NCI-H446 (cell line): ENCODE results near the gene CYP46A1.
"Not testable (repeated sequence)": the region's sequence is repeated elsewhere in the genome, so short reads cannot be mapped to it uniquely, and the experiment has no call there.

Source experiments
- DNase-seq, 2 experiments: peaks; one replicate each; lab custom pipeline; 2025; lab: John Stamatoyannopoulos, UW

CYP46A1 gene

GRCh38 chr14:99683619-99684409 is at the start of gene CYP46A1:
TSS of gene CYP46A1 (plus strand) at chr14:99684298. CDS start at chr14:99684418, 120 bp downstream.
- peak; percentile 98 to 100 for DNase-seq

GRCh38 chr14:99634443-99634842 is 49.7 kb upstream of the CYP46A1 start:
- no peak for DNase-seq

GRCh38 chr14:99635116-99635515 is 49.0 kb upstream of the CYP46A1 start:
- DNase-seq, result no peak

GRCh38 chr14:99636487-99636886 is 47.6 kb upstream of the CYP46A1 start:
- no peak for DNase-seq

- DNase-seq, result no peak
Observed at GRCh38 chr14:99637624-99638023, 46.5 kb upstream of the CYP46A1 start.

- not testable (repeated sequence) for DNase-seq
Observed at GRCh38 chr14:99642771-99643170, 41.3 kb upstream of the CYP46A1 start.

GRCh38 chr14:99643343-99643742 is 40.8 kb upstream of the CYP46A1 start:
- no peak for DNase-seq

GRCh38 chr14:99644035-99644587 is 40.0 kb upstream of the CYP46A1 start:
- DNase-seq, result no peak

GRCh38 chr14:99644723-99645544 is 39.2 kb upstream of the CYP46A1 start, which contains the start of gene HHIPL1:
TSS of gene HHIPL1 (plus strand) at chr14:99645129. CDS start at chr14:99645208, 79 bp downstream.
- DNase-seq, result no peak

GRCh38 chr14:99645545-99646505 is 38.3 kb upstream of the CYP46A1 start:
- DNase-seq, result no peak

- DNase-seq, result no peak
Observed at GRCh38 chr14:99647411-99647810, 36.7 kb upstream of the CYP46A1 start.

GRCh38 chr14:99648027-99648784 is 35.9 kb upstream of the CYP46A1 start:
- no peak for DNase-seq

- no peak for DNase-seq
Observed at GRCh38 chr14:99649219-99649618, 34.9 kb upstream of the CYP46A1 start.

GRCh38 chr14:99649643-99650042 is 34.5 kb upstream of the CYP46A1 start:
- no peak for DNase-seq

- no peak for DNase-seq
Observed at GRCh38 chr14:99650189-99650588, 33.9 kb upstream of the CYP46A1 start.

- DNase-seq, result no peak
Observed at GRCh38 chr14:99651953-99652746, 31.9 kb upstream of the CYP46A1 start.

GRCh38 chr14:99654235-99654985 is 29.7 kb upstream of the CYP46A1 start:
- DNase-seq, result peak in 1 of 2 experiments; percentile 43

- no peak for DNase-seq
Observed at GRCh38 chr14:99655521-99655920, 28.6 kb upstream of the CYP46A1 start.

GRCh38 chr14:99656171-99656570 is 27.9 kb upstream of the CYP46A1 start:
- DNase-seq, result no peak
